H1 (cell line): ENCODE measurements around the gene RASGRP1. TPM values are rescaled to one million over a fixed set of nuclear protein-coding genes. Genes with fewer than 3 reads are reported as not detected.

Experiments used
- CTCF ChIA-PET: fragments of 300-600 bp; sonication (Branson Sonifier 250); formaldehyde crosslinking; loops from one replicate; lab custom pipeline; 2021; ENCODE audit not compliant: partially characterized antibody; lab: Charles Lee
- POLR2A ChIA-PET: fragments of 300-600 bp; sonication (Branson Sonifier 250); formaldehyde crosslinking; loops from one replicate; lab custom pipeline; 2021; ENCODE audit warnings: inconsistent platforms; ENCODE audit not compliant: partially characterized antibody; lab: Charles Lee
- DNase-seq, 2 experiments: peaks; one replicate each; pipeline versions ENCODE4 v3.0.0 to v3.0.0-alpha.2; 2010 to 2022; ENCODE audit warnings: low spot score in 2 of 2, low read depth in 1 of 2, mixed read lengths in 1 of 2
- FAIRE-seq: peaks from 2 replicates; lab custom pipeline; 2011; peaks lifted over from hg19 to GRCh38; lab: Jason Lieb, UNC
- H2AFZ ChIP-seq: 2 replicates; pipeline ENCODE4 v1.8.1; 2012; ENCODE audit warnings: low read length, inconsistent platforms
- H2AK5ac ChIP-seq: 2 replicates; pipeline ENCODE4 v1.6.1; 2013; ENCODE audit warnings: low read depth, low read length
- H2BK120ac ChIP-seq: replicated peaks from 2 replicates; pipeline ENCODE3; 2013; ENCODE audit warnings: low read depth, low read length, inconsistent platforms
- H2BK12ac ChIP-seq: 2 replicates; pipeline ENCODE4 v1.6.1; 2013; ENCODE audit warnings: low read depth, low read length
- H2BK15ac ChIP-seq: 2 replicates; pipeline ENCODE4 v1.6.1; 2013; ENCODE audit warnings: low read length
- H2BK20ac ChIP-seq: 2 replicates; pipeline ENCODE4 v1.6.1; 2013; ENCODE audit warnings: low read length
- H2BK5ac ChIP-seq: 2 replicates; pipeline ENCODE4 v1.6.1; 2013; ENCODE audit warnings: low read depth, low read length
- H3K14ac ChIP-seq: 2 replicates; pipeline ENCODE4 v1.6.1; 2013; ENCODE audit warnings: inconsistent platforms; ENCODE audit not compliant: insufficient read length
- H3K18ac ChIP-seq: 2 replicates; pipeline ENCODE4 v1.6.1; 2013; ENCODE audit warnings: low read length; ENCODE audit errors: extremely low read depth
- H3K23ac ChIP-seq: 2 replicates; pipeline ENCODE4 v1.6.1; 2013; ENCODE audit warnings: inconsistent platforms; ENCODE audit not compliant: insufficient read length
- H3K23me2 ChIP-seq: 2 replicates; pipeline ENCODE4 v1.6.1; 2013; ENCODE audit warnings: low read depth, low read length
- H3K27ac ChIP-seq: 2 replicates; pipeline ENCODE4 v1.6.1; 2011; ENCODE audit warnings: low read depth, low read length, inconsistent platforms
- H3K27me3 ChIP-seq, 4 experiments: replicated peaks in 1 of 4; 1 replicate in 1 of 4; 2 replicates in 3 of 4; pipeline versions ENCODE4 v1.6.1 to v1.8.1; 2011 to 2013; ENCODE audit warnings: low read length in 3 of 4, mild to moderate bottlenecking in 3 of 4, inconsistent platforms in 2 of 4, mixed read lengths in 2 of 4, moderate library complexity in 1 of 4; ENCODE audit not compliant: control insufficient read depth in 3 of 4, insufficient read depth in 3 of 4; ENCODE audit errors: extremely low read depth in 1 of 4
- H3K36me3 ChIP-seq, 4 experiments: 2 replicates each; pipeline versions ENCODE4 v1.6.1 to v1.8.1; 2011 to 2013; ENCODE audit warnings: mild to moderate bottlenecking in 4 of 4, low read length in 3 of 4, moderate library complexity in 2 of 4, control low read depth in 1 of 4, inconsistent platforms in 1 of 4; ENCODE audit not compliant: insufficient read depth in 4 of 4, control insufficient read depth in 2 of 4
- H3K4ac ChIP-seq: replicated peaks from 2 replicates; pipeline ENCODE3; 2013; ENCODE audit warnings: low read length, low read depth, mixed read lengths, inconsistent platforms; ENCODE audit not compliant: insufficient read length
- H3K4me1 ChIP-seq, 4 experiments: replicated peaks in 1 of 4; 1 replicate in 1 of 4; 2 replicates in 3 of 4; pipeline versions ENCODE4 v1.6.1 to v1.8.1; 2011 to 2013; ENCODE audit warnings: low read length in 3 of 4, inconsistent platforms in 2 of 4, mixed read lengths in 1 of 4; ENCODE audit not compliant: insufficient read depth in 4 of 4, control insufficient read depth in 3 of 4
- H3K4me2 ChIP-seq, 2 experiments: 2 replicates each; pipeline versions ENCODE4 v1.6.1 to v1.8.1; 2011 to 2013; ENCODE audit warnings: low read depth in 2 of 2, low read length in 2 of 2, control low read depth in 1 of 2, inconsistent platforms in 1 of 2, mild to moderate bottlenecking in 1 of 2; ENCODE audit not compliant: insufficient read depth in 1 of 2
- H3K4me3 ChIP-seq, 4 experiments: fragments of 200-600, 300-600 bp in 1 of 4; sonication (generic), shearing (Covaris generic), sonication (Bioruptor Twin) in 1 of 4; 2 replicates each; pipeline versions ENCODE4 v1.5.1 to v1.8.1; 2011 to 2016; ENCODE audit warnings: low read length in 4 of 4, low read depth in 3 of 4, control low read depth in 2 of 4, inconsistent platforms in 2 of 4, mild to moderate bottlenecking in 2 of 4, mixed read lengths in 1 of 4, moderate library complexity in 1 of 4; ENCODE audit not compliant: insufficient read depth in 2 of 4; ENCODE audit errors: extremely low read depth in 1 of 4
- H3K56ac ChIP-seq: replicated peaks from 2 replicates; pipeline ENCODE3; 2013; ENCODE audit warnings: low read depth, mild to moderate bottlenecking, mixed read lengths, low read length, inconsistent platforms; ENCODE audit not compliant: insufficient read length
- H3K79me1 ChIP-seq: 2 replicates; pipeline ENCODE4 v1.6.1; 2013; ENCODE audit warnings: low read depth, low read length, control low read depth
- H3K79me2 ChIP-seq, 2 experiments: 2 replicates each; pipeline versions ENCODE4 v1.6.1 to v1.8.1; 2012 to 2013; ENCODE audit warnings: low read length in 2 of 2, mild to moderate bottlenecking in 2 of 2, inconsistent platforms in 1 of 2; ENCODE audit not compliant: insufficient read depth in 2 of 2, control insufficient read depth in 1 of 2
- H3K9ac ChIP-seq, 4 experiments: replicated peaks in 1 of 4; 1 replicate in 1 of 4; 2 replicates in 3 of 4; pipeline versions ENCODE4 v1.6.1 to v1.8.1; 2011 to 2013; ENCODE audit warnings: low read depth in 3 of 4, low read length in 3 of 4, control low read depth in 2 of 4, mild to moderate bottlenecking in 2 of 4, moderate library complexity in 2 of 4, inconsistent platforms in 1 of 4; ENCODE audit errors: extremely low read depth in 1 of 4
- H3K9me3 ChIP-seq, 2 experiments: 2 replicates each; pipeline versions ENCODE4 v1.6.1 to v1.8.1; 2012 to 2013; ENCODE audit warnings: mild to moderate bottlenecking in 2 of 2, moderate library complexity in 2 of 2, control low read depth in 1 of 2, inconsistent platforms in 1 of 2, low read depth in 1 of 2, low read length in 1 of 2, mixed read lengths in 1 of 2; ENCODE audit not compliant: insufficient read depth in 2 of 2
- H4K20me1 ChIP-seq, 2 experiments: replicated peaks in 1 of 2; 2 replicates each; pipeline versions ENCODE3 to v1.8.1; 2011 to 2013; ENCODE audit warnings: inconsistent platforms in 2 of 2, low read length in 2 of 2, mild to moderate bottlenecking in 1 of 2; ENCODE audit not compliant: insufficient read depth in 2 of 2, control insufficient read depth in 1 of 2
- H4K5ac ChIP-seq: 2 replicates; pipeline ENCODE4 v1.6.1; 2013; ENCODE audit warnings: low read length, low read depth, mixed read lengths, inconsistent platforms; ENCODE audit not compliant: insufficient read length
- H4K8ac ChIP-seq: 2 replicates; pipeline ENCODE4 v1.8.0; 2013; ENCODE audit warnings: mild to moderate bottlenecking, moderate library complexity, low read length, inconsistent platforms; ENCODE audit not compliant: insufficient read depth; ENCODE audit errors: extremely low read depth
- H4K91ac ChIP-seq: replicated peaks from 2 replicates; pipeline ENCODE3; 2013; ENCODE audit warnings: low read length, mixed read lengths, inconsistent platforms; ENCODE audit not compliant: insufficient read length
- BACH1 ChIP-seq: IDR thresholded peaks from 2 replicates; pipeline ENCODE4 v1.6.1; 2012; ENCODE audit warnings: low read length, improper control_type of control experiment
- CHD2 ChIP-seq: IDR thresholded peaks from 2 replicates; pipeline ENCODE4 v1.6.1; 2012; ENCODE audit warnings: low read length, improper control_type of control experiment
- GTF2F1 ChIP-seq: IDR thresholded peaks from 2 replicates; pipeline ENCODE4 v1.6.1; 2012; ENCODE audit warnings: low read depth, low read length, improper control_type of control experiment, borderline replicate concordance
- JUN ChIP-seq: IDR thresholded peaks from 2 replicates; pipeline ENCODE4 v1.6.1; 2011; ENCODE audit warnings: low read depth, mild to moderate bottlenecking, improper control_type of control experiment, low read length
- KDM1A ChIP-seq: fragments of 200-600, 300-600 bp; sonication (generic); IDR thresholded peaks from 2 replicates; pipeline ENCODE4 v1.7.1; 2016; ENCODE audit warnings: mild to moderate bottlenecking, low read length, borderline replicate concordance
- MAFK ChIP-seq: IDR thresholded peaks from 2 replicates; pipeline ENCODE4 v1.6.1; 2012; ENCODE audit warnings: low read depth, mild to moderate bottlenecking, improper control_type of control experiment, low read length
- POLR2AphosphoS5 ChIP-seq: IDR thresholded peaks from 2 replicates; pipeline ENCODE4 v1.6.1; 2011; ENCODE audit warnings: low read depth, low read length
- SIX5 ChIP-seq: IDR thresholded peaks from 2 replicates; pipeline ENCODE4 v1.6.1; 2011; ENCODE audit warnings: mild to moderate bottlenecking, low read depth, low read length
- SUZ12 ChIP-seq: fragments of 200-600 bp; sonication (generic); IDR thresholded peaks from 2 replicates; pipeline ENCODE4 v1.6.1; 2012; ENCODE audit warnings: mild to moderate bottlenecking, inconsistent platforms, low read length, moderate library complexity, mixed read lengths
- WGBS, 2 experiments: shearing (Covaris generic) in 1 of 2; methylation state at CpG; one replicate each; pipeline versions ENCODE4 v1.1.6 to v1.1.7; 2013 to 2015; ENCODE audit warnings: low lambda C conversion rate in 2 of 2, mixed read lengths in 2 of 2, inconsistent platforms in 1 of 2, low coverage in 1 of 2, missing lambda C conversion rate in 1 of 2; ENCODE audit not compliant: insufficient replicate concordance in 2 of 2, insufficient coverage in 1 of 2, insufficient read length in 1 of 2; ENCODE audit errors: extremely low coverage in 1 of 2, missing lambda C conversion rate in 1 of 2; 5-methylcytosine and 5-hydroxymethylcytosine counted together
- polyA plus RNA-seq, 7 experiments: library from polyadenylated mRNA; depleted of rRNA in 3 of 7; stranded (reverse) in 5 of 7; unstranded in 2 of 7; fragments of >200 nt in 5 of 7; fragments of 200-250 nt in 2 of 7; gene quantifications; 1 replicate in 5 of 7; 2 replicates in 1 of 7; 4 replicates in 1 of 7; pipeline versions ENCODE4 v1.2.1 to v1.2.3, GENCODE V29; 2011 to 2013; ENCODE audit warnings: missing spikeins in 2 of 7, mixed read lengths in 2 of 7
- total RNA-seq: library from RNA; stranded (reverse); fragmentation: NEBNext Ultra II Directional; extraction: Animal tissue kit (Norgen Biotek cat#: 25700); gene quantifications from 2 replicates; pipeline ENCODE4 v1.2.1, GENCODE V29; 2021
- TF ChIP-seq, protein P1 (sequence below), 3 experiments: IDR thresholded peaks; 1 replicate in 2 of 3; 2 replicates in 1 of 3; pipeline versions ENCODE4 v1.5.1 to v1.6.1; 2011; ENCODE audit warnings: low read length in 3 of 3, mild to moderate bottlenecking in 3 of 3, inconsistent platforms in 2 of 3, low read depth in 1 of 3, moderate library complexity in 1 of 3; ENCODE audit not compliant: insufficient read depth in 1 of 3; ENCODE audit errors: control extremely low read depth in 1 of 3
- TF ChIP-seq, protein P2 (sequence below): IDR thresholded peaks from 2 replicates; pipeline ENCODE4 v1.6.1; 2012; ENCODE audit warnings: low read length, inconsistent platforms

RASGRP1 gene
- total and polyA plus RNA-seq, 2 of the 8 experiments (the other 6 are each of a cell fraction or from before 2014, with no cell fraction given), result 1.1 to 2.1 TPM

DNA sequence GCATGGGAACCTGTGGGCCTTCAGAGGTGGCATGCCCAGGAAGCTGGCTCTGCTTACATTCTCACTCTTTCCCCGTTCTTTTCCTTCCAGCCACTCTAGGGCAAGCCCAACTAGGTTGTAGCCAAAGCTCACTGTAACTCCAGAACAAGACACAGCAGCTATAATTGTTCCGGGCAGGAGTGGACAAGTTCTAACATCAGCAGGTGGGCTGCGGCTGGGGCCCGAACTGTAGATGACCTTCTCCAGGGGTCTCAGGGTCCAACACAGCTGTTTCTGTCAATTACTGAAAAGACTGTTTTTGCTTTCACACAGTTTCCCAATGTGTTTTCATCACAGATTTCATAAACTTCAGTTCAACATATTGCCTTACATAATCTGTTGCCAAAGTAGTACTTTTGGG lies 11.5 kb downstream of the RASGRP1 start:
- H3K79me1 ChIP-seq, result no peaks in the 10 kb centered on the region
- WGBS, 2 experiments, result 96% methylated on average over 4 of the region's 4 CpGs; no CpG with 5 or more reads in 1 of the 2 experiments
- H4K5ac ChIP-seq, result no peak overlapping the region
- H3K27ac ChIP-seq, result no peak overlapping the region
- no peak overlapping the region for H2AFZ ChIP-seq
- H3K23me2 ChIP-seq, result no peaks in the 10 kb centered on the region
- H3K4me1 ChIP-seq, result peaks cover 0 to 6% (median 3%) of the 10 kb centered on the region in 4 experiments; a peak in 3 of 7 replicates
- no peak overlapping the region for H3K23ac ChIP-seq
- no peaks in the 10 kb centered on the region for H4K20me1 ChIP-seq
- POLR2A ChIA-PET, result no interaction called here
- H3K56ac ChIP-seq, result no peak overlapping the region
- no peak overlapping the region for H2BK20ac ChIP-seq
- no peak overlapping the region for H2BK12ac ChIP-seq
- no peak overlapping the region; the same call in 1 of the 2 replicates for H4K8ac ChIP-seq
- FAIRE-seq, result no peak
- H3K79me2 ChIP-seq, result no peaks in the 10 kb centered on the region
- no peak overlapping the region for H3K4me2 ChIP-seq
- H2AK5ac ChIP-seq, result no peak overlapping the region
- H3K27me3 ChIP-seq, result no peaks in the 10 kb centered on the region
- no peak overlapping the region for H3K4ac ChIP-seq
- H4K91ac ChIP-seq, result no peak overlapping the region
- no peak for DNase-seq
- H3K36me3 ChIP-seq, result no peaks in the 10 kb centered on the region
- H3K4me3 ChIP-seq, result no peak overlapping the region
- CTCF ChIA-PET, result interaction anchor here (1.0 to 5.2 kb wide), 3 partner anchors 10 to 130 kb away, joined by 3 to 46 read pairs (median 6); partner anchors contain the start of gene RASGRP1
- H2BK5ac ChIP-seq, result no peak overlapping the region
- no peak overlapping the region for H2BK120ac ChIP-seq
- no peaks in the 10 kb centered on the region for H3K9me3 ChIP-seq
- no peak overlapping the region for H2BK15ac ChIP-seq
- no peak overlapping the region for H3K18ac ChIP-seq
- no peak overlapping the region for H3K9ac ChIP-seq
- H3K14ac ChIP-seq, result no peak overlapping the region
- TF ChIP-seq MAFK (no peak), SUZ12 (no peak), KDM1A (no peak), JUN (no peak), BACH1 (no peak), GTF2F1 (no peak), CHD2 (no peak), POLR2AphosphoS5 (no peak), SIX5 (no peak)
- TF ChIP-seq, protein P1, sequence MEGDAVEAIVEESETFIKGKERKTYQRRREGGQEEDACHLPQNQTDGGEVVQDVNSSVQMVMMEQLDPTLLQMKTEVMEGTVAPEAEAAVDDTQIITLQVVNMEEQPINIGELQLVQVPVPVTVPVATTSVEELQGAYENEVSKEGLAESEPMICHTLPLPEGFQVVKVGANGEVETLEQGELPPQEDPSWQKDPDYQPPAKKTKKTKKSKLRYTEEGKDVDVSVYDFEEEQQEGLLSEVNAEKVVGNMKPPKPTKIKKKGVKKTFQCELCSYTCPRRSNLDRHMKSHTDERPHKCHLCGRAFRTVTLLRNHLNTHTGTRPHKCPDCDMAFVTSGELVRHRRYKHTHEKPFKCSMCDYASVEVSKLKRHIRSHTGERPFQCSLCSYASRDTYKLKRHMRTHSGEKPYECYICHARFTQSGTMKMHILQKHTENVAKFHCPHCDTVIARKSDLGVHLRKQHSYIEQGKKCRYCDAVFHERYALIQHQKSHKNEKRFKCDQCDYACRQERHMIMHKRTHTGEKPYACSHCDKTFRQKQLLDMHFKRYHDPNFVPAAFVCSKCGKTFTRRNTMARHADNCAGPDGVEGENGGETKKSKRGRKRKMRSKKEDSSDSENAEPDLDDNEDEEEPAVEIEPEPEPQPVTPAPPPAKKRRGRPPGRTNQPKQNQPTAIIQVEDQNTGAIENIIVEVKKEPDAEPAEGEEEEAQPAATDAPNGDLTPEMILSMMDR (IDR thresholded peaks at IDR 0.05; ENCODE audit: control extremely low read depth in 1 of 3, insufficient read depth in 1 of 3, low read depth in 1 of 3, low read length in 3 of 3), result no peak
- TF ChIP-seq, protein P2, sequence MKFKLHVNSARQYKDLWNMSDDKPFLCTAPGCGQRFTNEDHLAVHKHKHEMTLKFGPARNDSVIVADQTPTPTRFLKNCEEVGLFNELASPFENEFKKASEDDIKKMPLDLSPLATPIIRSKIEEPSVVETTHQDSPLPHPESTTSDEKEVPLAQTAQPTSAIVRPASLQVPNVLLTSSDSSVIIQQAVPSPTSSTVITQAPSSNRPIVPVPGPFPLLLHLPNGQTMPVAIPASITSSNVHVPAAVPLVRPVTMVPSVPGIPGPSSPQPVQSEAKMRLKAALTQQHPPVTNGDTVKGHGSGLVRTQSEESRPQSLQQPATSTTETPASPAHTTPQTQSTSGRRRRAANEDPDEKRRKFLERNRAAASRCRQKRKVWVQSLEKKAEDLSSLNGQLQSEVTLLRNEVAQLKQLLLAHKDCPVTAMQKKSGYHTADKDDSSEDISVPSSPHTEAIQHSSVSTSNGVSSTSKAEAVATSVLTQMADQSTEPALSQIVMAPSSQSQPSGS, result no peak
